GM12872 (cell line): ENCODE results near the gene FBLIM1.
"Not testable (repeated sequence)": the region's sequence is repeated elsewhere in the genome, so short reads cannot be mapped to it uniquely, and the experiment has no call there.

ENCODE experiments used
- CTCF ChIP-seq: IDR thresholded peaks from 3 replicates; pipeline ENCODE4 v1.5.1; 2011; ENCODE audit warnings: low read depth, mild to moderate bottlenecking, low read length, moderate library complexity; ENCODE audit not compliant: insufficient read depth

FBLIM1 gene

GRCh38 chr1:15799928-15800835, 41.6 kb downstream of the FBLIM1 start:
- no peak for TF ChIP-seq CTCF

GRCh38 chr1:15802234-15802965, 43.8 kb downstream of the FBLIM1 start:
- no peak for TF ChIP-seq CTCF

- TF ChIP-seq CTCF, result peak; percentile 52
Observed at GRCh38 chr1:15803380-15803779, 44.8 kb downstream of the FBLIM1 start.

GRCh38 chr1:15804060-15804459, 45.5 kb downstream of the FBLIM1 start:
- TF ChIP-seq CTCF, result no peak

- no peak for TF ChIP-seq CTCF
Observed at GRCh38 chr1:15807121-15807520, 48.5 kb downstream of the FBLIM1 start.

- TF ChIP-seq CTCF, result not testable (repeated sequence)
Observed at GRCh38 chr1:15807549-15807948, 49.0 kb downstream of the FBLIM1 start, which contains the start of gene UQCRHL. TSS of gene UQCRHL (minus strand) at chr1:15807649. CDS start at chr1:15807649, 0 bp downstream.

- no peak for TF ChIP-seq CTCF
Observed at GRCh38 chr1:15808955-15809354, 50.4 kb downstream of the FBLIM1 start.
